Measurements from ENCODE around the gene VTI1A. TPM values are rescaled to one million over a fixed set of nuclear protein-coding genes. Genes with fewer than 3 reads are reported as not detected.

VTI1A gene
- polyA plus RNA-seq, 1 of the 3 experiments (the other 2 are of a cell fraction) = 8.3 TPM

DNA sequence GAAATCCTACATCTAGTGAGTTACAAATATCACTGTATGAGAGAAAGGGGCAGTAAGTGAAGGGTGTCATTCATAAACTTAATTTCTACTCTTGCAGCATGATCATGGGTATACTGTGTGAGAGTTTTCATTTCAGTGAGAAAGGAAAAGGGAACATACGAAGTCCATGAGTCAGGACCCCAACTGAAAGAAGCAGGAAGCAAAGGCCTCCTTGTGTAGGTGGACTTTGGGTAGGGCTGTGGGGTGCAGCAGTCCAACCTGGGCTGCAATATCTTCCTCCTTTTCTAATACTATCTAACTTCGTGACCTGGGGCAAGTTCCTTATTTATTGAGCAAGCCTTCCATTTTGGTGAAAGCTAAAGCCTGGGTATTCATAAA is 254.9 kb downstream of the VTI1A start:
- 93% methylated on average over 2 of the region's 2 CpGs for WGBS (ENCODE audit: low lambda C conversion rate)

DNA sequence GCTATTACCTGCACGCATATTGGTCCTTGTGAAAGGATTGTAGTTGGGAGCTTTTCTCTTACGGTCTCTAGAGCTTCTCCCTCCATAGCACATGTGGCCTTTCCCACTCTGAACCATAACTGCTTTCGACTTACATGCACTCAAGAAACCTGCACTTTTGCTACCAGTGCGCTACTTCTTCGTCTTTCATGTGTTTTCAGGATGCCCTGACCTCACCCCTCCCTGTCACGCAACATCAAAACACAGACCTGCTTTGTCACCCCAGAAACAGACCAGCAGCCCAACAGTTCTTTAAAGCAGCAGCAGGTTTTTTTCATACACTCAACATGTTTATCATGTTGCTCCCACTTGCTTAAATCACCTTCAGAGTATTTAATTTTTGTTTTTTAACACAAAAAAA is 259.6 kb downstream of the VTI1A start:
- ChIA-PET POLR2A (no interaction called here), CTCF (no interaction called here)
- H3K27me3 ChIP-seq (ENCODE audit: insufficient read depth) = no peaks in the 10 kb centered on the region
- no peaks in the 10 kb centered on the region for H3F3A ChIP-seq (replicated peaks; ENCODE audit: insufficient read depth)
- H3K9me2 ChIP-seq = no peaks in the 10 kb centered on the region
- no peak overlapping the region for H3K4me3 ChIP-seq (ENCODE audit: low read depth in 2 of 2, low read length in 1 of 2)
- no peak for DNase-seq
- no peaks in the 10 kb centered on the region for H3K79me2 ChIP-seq (ENCODE audit: insufficient read depth)
- H3K9me3 ChIP-seq = no peaks in the 10 kb centered on the region
- H3K27ac ChIP-seq (ENCODE audit: low read depth in 2 of 2, low read length in 1 of 2) = no peak overlapping the region
- no peak for TF ChIP-seq SMC3 (IDR thresholded peaks at IDR 0.05; ENCODE audit: low read depth, low read length)
- no peak for TF ChIP-seq RAD21 (IDR thresholded peaks at IDR 0.05; ENCODE audit: low read length)
- no peak for TF ChIP-seq EP300 (IDR thresholded peaks at IDR 0.05; ENCODE audit: borderline replicate concordance in 1 of 2, low read depth in 1 of 2, low read length in 1 of 2)
- TF ChIP-seq CHD2 (IDR thresholded peaks at IDR 0.05; ENCODE audit: low read length, partially characterized antibody) = no peak
- TF ChIP-seq MXI1 (IDR thresholded peaks at IDR 0.05; ENCODE audit: low read depth, low read length) = no peak
- no peak for TF ChIP-seq TCF12 (IDR thresholded peaks at IDR 0.05)
- no peak for TF ChIP-seq FOSL2 (IDR thresholded peaks at IDR 0.05; ENCODE audit: borderline replicate concordance, low read depth)
- H3K9ac ChIP-seq = no peak overlapping the region
- H3K4me1 ChIP-seq (ENCODE audit: control insufficient read depth in 1 of 2, insufficient read depth in 2 of 2, low read depth in 1 of 2, low read length in 1 of 2) = peaks cover 0 to 3% of the 10 kb centered on the region in 2 experiments; a peak in 1 of 4 replicates
- no peak overlapping the region for H3K4me2 ChIP-seq
- no peaks in the 10 kb centered on the region for H4K20me1 ChIP-seq (ENCODE audit: insufficient read depth)
- H2AFZ ChIP-seq (ENCODE audit: low read depth) = no peak overlapping the region
- no peaks in the 10 kb centered on the region for H3K36me3 ChIP-seq (replicated peaks in 1 of 2; ENCODE audit: control insufficient read depth in 1 of 2, insufficient read depth in 2 of 2, low read length in 1 of 2)
- 91% methylated on average over 6 of the region's 6 CpGs for WGBS (ENCODE audit: low lambda C conversion rate)

More for the DNA sequence above, 254.9 kb downstream of the VTI1A start:
- H3K4me2 ChIP-seq = no peak overlapping the region
- no peak for DNase-seq
- no peaks in the 10 kb centered on the region for H3F3A ChIP-seq (replicated peaks; ENCODE audit: insufficient read depth)
- no peaks in the 10 kb centered on the region for H3K36me3 ChIP-seq (replicated peaks in 1 of 2; ENCODE audit: control insufficient read depth in 1 of 2, insufficient read depth in 2 of 2, low read length in 1 of 2)
- no peak for TF ChIP-seq MXI1 (IDR thresholded peaks at IDR 0.05; ENCODE audit: low read depth, low read length)
- no peaks in the 10 kb centered on the region for H3K9me2 ChIP-seq
- no peaks in the 10 kb centered on the region for H4K20me1 ChIP-seq (ENCODE audit: insufficient read depth)
- H2AFZ ChIP-seq (ENCODE audit: low read depth) = no peak overlapping the region
- ChIA-PET CTCF (no interaction called here), POLR2A (no interaction called here)
- no peaks in the 10 kb centered on the region for H3K9me3 ChIP-seq
- no peak overlapping the region for H3K4me3 ChIP-seq (ENCODE audit: low read depth in 2 of 2, low read length in 1 of 2)
- H3K27me3 ChIP-seq (ENCODE audit: insufficient read depth) = no peaks in the 10 kb centered on the region
- no peak overlapping the region for H3K9ac ChIP-seq
- H3K4me1 ChIP-seq (ENCODE audit: control insufficient read depth in 1 of 2, insufficient read depth in 2 of 2, low read depth in 1 of 2, low read length in 1 of 2) = peaks cover 0 to 3% of the 10 kb centered on the region in 2 experiments; a peak in 1 of 4 replicates
- no peaks in the 10 kb centered on the region for H3K79me2 ChIP-seq (ENCODE audit: insufficient read depth)
- H3K27ac ChIP-seq (ENCODE audit: low read depth in 2 of 2, low read length in 1 of 2) = no peak overlapping the region

DNA sequence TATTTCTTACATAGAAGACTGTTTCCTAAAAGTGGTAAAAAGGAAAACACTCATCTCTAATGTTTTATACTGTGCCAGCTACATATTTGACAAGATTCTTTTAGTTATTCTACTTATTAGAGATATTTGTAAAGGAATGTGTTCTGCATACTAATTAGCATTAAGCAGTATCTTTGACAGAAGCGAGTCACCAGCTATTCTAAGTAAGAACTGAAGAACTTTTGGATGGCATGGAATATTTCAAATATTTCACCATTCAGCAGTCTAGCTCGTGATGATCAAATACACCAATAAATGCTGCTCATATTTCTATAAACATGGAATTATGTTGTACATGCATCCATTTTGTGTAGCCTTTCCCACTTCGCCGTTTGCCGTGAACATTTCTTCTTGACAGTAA is 261.4 kb downstream of the VTI1A start:
- Histone ChIP-seq H3K79me2 (ENCODE audit: insufficient read depth) (no peaks in the 10 kb centered on the region), H2AFZ (ENCODE audit: low read depth) (no peak overlapping the region), H3K27ac (ENCODE audit: low read depth in 2 of 2, low read length in 1 of 2) (no peak overlapping the region), H3K9ac (no peak overlapping the region), H3K27me3 (ENCODE audit: insufficient read depth) (no peaks in the 10 kb centered on the region), H3F3A (replicated peaks; ENCODE audit: insufficient read depth) (no peaks in the 10 kb centered on the region), H3K4me3 (ENCODE audit: low read depth in 2 of 2, low read length in 1 of 2) (no peak overlapping the region), H3K9me3 (no peaks in the 10 kb centered on the region), H3K9me2 (no peaks in the 10 kb centered on the region), H3K4me2 (no peak overlapping the region), H4K20me1 (ENCODE audit: insufficient read depth) (no peaks in the 10 kb centered on the region), H3K36me3 (replicated peaks in 1 of 2; ENCODE audit: control insufficient read depth in 1 of 2, insufficient read depth in 2 of 2, low read length in 1 of 2) (no peaks in the 10 kb centered on the region), H3K4me1 (ENCODE audit: control insufficient read depth in 1 of 2, insufficient read depth in 2 of 2, low read depth in 1 of 2, low read length in 1 of 2) (peaks cover 0 to 3% of the 10 kb centered on the region in 2 experiments; a peak in 2 of 4 replicates)
- ChIA-PET CTCF (no interaction called here), POLR2A (no interaction called here)
- DNase-seq = no peak
- 90% methylated on average over 5 of the region's 5 CpGs for WGBS (ENCODE audit: low lambda C conversion rate)
- TF ChIP-seq MXI1 (IDR thresholded peaks at IDR 0.05; ENCODE audit: low read depth, low read length) (no peak), EZH2phosphoT487 (IDR thresholded peaks at IDR 0.05; ENCODE audit: borderline replicate concordance, low read depth) (no peak), YY1 (IDR thresholded peaks at IDR 0.05; ENCODE audit: low read depth) (no peak)
